ENCODE data around the gene KITLG. TPM values are rescaled to one million over a fixed set of nuclear protein-coding genes. Genes with fewer than 3 reads are reported as not detected.

Gene KITLG
- total and polyA plus RNA-seq, 2 experiments from 2014 or later, result 1.1 TPM

DNA sequence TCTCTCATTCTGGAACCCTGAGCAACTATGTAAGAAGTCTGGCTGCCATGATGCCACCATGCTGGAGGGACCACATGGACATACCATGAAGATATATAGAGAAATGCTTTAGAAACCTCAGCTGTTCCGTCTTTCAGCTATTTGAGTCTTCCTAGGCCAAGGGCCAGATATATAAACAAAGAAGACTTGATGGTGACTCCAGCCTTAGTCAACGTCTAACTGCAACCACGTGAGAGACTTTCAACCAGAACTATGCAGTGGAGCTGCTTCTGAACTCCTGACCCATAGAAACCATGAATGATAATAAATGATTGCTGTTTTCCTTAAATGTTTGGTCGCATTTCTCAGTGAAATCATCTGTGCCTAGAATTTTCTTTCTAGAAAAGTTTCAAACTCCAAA lies 20.0 kb upstream of the KITLG start:
- H3K4me3 ChIP-seq, result no peak overlapping the region
- no peaks in the 10 kb centered on the region for H3K27me3 ChIP-seq
- no peaks in the 10 kb centered on the region for H3K36me3 ChIP-seq
- no peaks in the 10 kb centered on the region for H3K9me3 ChIP-seq (ENCODE audit: low read depth)
- no peaks in the 10 kb centered on the region for H3K4me1 ChIP-seq (ENCODE audit: low read depth)
- TF ChIP-seq, protein P1, sequence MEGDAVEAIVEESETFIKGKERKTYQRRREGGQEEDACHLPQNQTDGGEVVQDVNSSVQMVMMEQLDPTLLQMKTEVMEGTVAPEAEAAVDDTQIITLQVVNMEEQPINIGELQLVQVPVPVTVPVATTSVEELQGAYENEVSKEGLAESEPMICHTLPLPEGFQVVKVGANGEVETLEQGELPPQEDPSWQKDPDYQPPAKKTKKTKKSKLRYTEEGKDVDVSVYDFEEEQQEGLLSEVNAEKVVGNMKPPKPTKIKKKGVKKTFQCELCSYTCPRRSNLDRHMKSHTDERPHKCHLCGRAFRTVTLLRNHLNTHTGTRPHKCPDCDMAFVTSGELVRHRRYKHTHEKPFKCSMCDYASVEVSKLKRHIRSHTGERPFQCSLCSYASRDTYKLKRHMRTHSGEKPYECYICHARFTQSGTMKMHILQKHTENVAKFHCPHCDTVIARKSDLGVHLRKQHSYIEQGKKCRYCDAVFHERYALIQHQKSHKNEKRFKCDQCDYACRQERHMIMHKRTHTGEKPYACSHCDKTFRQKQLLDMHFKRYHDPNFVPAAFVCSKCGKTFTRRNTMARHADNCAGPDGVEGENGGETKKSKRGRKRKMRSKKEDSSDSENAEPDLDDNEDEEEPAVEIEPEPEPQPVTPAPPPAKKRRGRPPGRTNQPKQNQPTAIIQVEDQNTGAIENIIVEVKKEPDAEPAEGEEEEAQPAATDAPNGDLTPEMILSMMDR (IDR thresholded peaks at IDR 0.05; ENCODE audit: low read depth, low read length), result no peak
- DNase-seq (ENCODE audit: low read depth in 1 of 2, low spot score in 1 of 2), result peak in 1 of 2 donors; percentile 53
- H3K27ac ChIP-seq, result no peak overlapping the region

DNA sequence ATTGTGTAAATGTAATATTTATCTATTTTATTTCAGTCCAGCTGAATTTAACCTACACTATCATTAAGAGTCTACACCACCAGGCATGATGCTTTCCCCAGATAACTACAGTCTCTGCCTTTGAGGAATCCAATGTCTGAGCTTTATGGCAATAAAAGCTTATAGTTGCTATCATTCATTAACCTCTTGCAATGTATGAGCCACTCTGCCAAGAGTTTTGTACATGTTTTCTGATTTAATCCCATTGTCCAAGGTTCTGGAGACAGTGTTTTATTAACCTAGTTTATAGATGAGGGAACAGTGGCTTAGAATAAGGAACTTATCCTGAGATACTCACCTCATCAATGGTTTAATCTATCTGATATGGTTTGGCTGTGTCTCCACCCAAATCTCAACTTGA lies 17.1 kb upstream of the KITLG start:
- Histone ChIP-seq H3K36me3 (no peaks in the 10 kb centered on the region), H3K9me3 (ENCODE audit: low read depth) (no peaks in the 10 kb centered on the region), H3K4me3 (no peak overlapping the region), H3K4me1 (ENCODE audit: low read depth) (no peaks in the 10 kb centered on the region), H3K27me3 (no peaks in the 10 kb centered on the region), H3K27ac (no peak overlapping the region)
- DNase-seq (ENCODE audit: low read depth in 1 of 2, low spot score in 1 of 2), result no peak
- TF ChIP-seq, protein P1 (IDR thresholded peaks at IDR 0.05; ENCODE audit: low read depth, low read length), result no peak

DNA sequence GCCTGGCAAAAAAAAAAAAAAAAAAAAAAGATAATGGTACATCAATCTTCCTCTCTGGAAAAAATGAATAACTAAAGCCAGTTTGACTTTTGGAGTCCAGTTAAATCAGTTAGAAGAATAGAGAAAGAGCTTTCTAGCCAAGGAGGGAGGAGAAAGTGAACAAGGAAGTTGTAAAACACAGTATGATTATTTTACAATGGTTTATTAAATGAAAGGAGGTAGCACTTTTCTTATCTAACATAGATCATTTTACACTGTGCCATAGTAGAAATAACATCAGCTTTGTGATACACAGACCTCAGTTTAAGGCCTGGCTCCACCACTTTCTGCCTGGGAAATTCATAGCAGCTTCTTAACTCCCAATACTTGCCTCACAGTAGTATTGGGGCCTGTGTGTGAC lies 15.4 kb upstream of the KITLG start:
- Histone ChIP-seq H3K4me3 (no peak overlapping the region), H3K36me3 (no peaks in the 10 kb centered on the region), H3K9me3 (ENCODE audit: low read depth) (no peaks in the 10 kb centered on the region), H3K27me3 (no peaks in the 10 kb centered on the region), H3K4me1 (ENCODE audit: low read depth) (no peaks in the 10 kb centered on the region), H3K27ac (no peak overlapping the region)
- TF ChIP-seq, protein P1 (IDR thresholded peaks at IDR 0.05; ENCODE audit: low read depth, low read length), result no peak
- no peak for DNase-seq (ENCODE audit: low read depth in 1 of 2, low spot score in 1 of 2)

DNA sequence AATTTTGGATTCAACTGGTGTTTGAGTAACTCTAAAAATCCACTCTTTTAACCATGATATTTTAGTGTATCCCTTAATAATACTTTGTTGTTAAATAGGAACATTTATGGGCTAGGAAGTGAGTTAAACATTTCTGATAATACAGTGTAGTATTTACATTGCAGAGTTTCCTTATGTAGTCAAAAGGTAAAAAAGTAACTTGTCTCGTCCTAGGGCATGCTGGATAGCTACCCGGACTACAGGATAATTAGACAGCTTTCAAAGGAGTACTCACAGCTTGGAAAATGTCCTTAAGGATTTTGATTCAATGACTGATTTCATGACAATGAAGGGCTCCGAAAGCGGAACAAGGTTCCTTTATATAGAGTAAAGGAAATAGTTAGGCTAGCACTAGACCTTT lies 14.5 kb upstream of the KITLG start:
- H3K27me3 ChIP-seq, result no peaks in the 10 kb centered on the region
- no peak overlapping the region for H3K27ac ChIP-seq
- H3K4me3 ChIP-seq, result no peak overlapping the region
- H3K36me3 ChIP-seq, result no peaks in the 10 kb centered on the region
- TF ChIP-seq, protein P1 (IDR thresholded peaks at IDR 0.05; ENCODE audit: low read depth, low read length), result no peak
- no peak for DNase-seq (ENCODE audit: low read depth in 1 of 2, low spot score in 1 of 2)
- H3K4me1 ChIP-seq (ENCODE audit: low read depth), result no peaks in the 10 kb centered on the region
- H3K9me3 ChIP-seq (ENCODE audit: low read depth), result no peaks in the 10 kb centered on the region

DNA sequence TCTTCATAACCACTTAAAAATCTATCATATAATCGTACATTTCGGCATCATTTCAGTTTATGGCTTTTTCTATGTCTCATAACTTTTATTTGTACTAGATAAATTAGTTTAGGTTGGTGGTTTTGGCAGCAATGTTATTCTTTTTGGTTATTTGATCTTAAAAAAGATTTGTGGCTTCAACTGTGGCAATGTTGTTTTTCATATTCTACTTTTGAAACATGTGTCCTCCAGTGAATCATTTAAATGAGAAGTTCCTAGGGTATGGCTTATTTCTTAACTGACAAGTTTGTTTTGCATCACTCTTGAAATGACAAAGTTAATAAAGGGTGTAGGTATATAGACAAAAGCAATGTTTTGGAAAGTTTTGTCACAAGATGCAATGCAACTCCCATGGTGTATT lies 11.1 kb upstream of the KITLG start:
- TF ChIP-seq, protein P1 (IDR thresholded peaks at IDR 0.05; ENCODE audit: low read depth, low read length), result no peak
- Histone ChIP-seq H3K27me3 (no peaks in the 10 kb centered on the region), H3K27ac (no peak overlapping the region), H3K4me3 (no peak overlapping the region), H3K9me3 (ENCODE audit: low read depth) (no peaks in the 10 kb centered on the region), H3K4me1 (ENCODE audit: low read depth) (no peaks in the 10 kb centered on the region), H3K36me3 (no peaks in the 10 kb centered on the region)
- DNase-seq (ENCODE audit: low read depth in 1 of 2, low spot score in 1 of 2), result no peak

DNA sequence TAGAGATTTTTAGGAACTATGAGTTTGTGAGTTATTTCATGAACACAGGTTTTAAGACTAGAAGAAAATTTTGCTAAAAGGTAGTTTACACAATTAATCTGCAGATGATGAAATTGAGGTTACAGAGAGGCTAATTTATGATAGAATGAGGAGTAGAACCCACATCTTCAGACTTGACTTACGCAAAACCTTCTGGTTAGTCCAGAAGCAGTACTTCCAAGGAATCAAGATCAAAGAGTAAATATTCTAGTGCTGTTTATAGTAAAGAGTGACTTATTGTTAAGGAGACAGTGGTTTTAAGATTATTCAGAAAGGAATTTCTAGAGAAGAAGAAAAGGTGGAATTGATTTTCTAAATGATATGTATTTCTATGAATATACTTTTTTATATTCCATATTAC lies 10.6 kb upstream of the KITLG start:
- no peak for DNase-seq (ENCODE audit: low read depth in 1 of 2, low spot score in 1 of 2)
- TF ChIP-seq, protein P1 (IDR thresholded peaks at IDR 0.05; ENCODE audit: low read depth, low read length), result no peak
- Histone ChIP-seq H3K4me1 (ENCODE audit: low read depth) (no peaks in the 10 kb centered on the region), H3K9me3 (ENCODE audit: low read depth) (no peaks in the 10 kb centered on the region), H3K27me3 (no peaks in the 10 kb centered on the region), H3K4me3 (no peak overlapping the region), H3K27ac (no peak overlapping the region), H3K36me3 (no peaks in the 10 kb centered on the region)
